GM23338 (cell line): Measurements from ENCODE around the gene LANCL3.
"Not testable (repeated sequence)": the region's sequence is repeated elsewhere in the genome, so short reads cannot be mapped to it uniquely, and the experiment has no call there.

Source experiments
- CTCF ChIP-seq, 2 experiments: fragments of 200-600 bp in 1 of 2; sonication (generic) in 1 of 2; conservative IDR thresholded peaks; 2 replicates each; pipeline versions ENCODE4 v1.5.1 to v1.6.1; 2016 to 2017; ENCODE audit warnings: antibody characterized with exemption in 2 of 2, low read depth in 2 of 2, mild to moderate bottlenecking in 2 of 2, moderate library complexity in 1 of 2
- EZH2 ChIP-seq: fragments of 200-600 bp; sonication (generic); IDR thresholded peaks from one replicate; pipeline ENCODE4 v1.8.0; 2017; ENCODE audit warnings: antibody characterized with exemption, mild to moderate bottlenecking, low read depth; ENCODE audit not compliant: unreplicated experiment
- EZH2phosphoT487 ChIP-seq: fragments of 200-600 bp; sonication (generic); IDR thresholded peaks from one replicate; pipeline ENCODE4 v1.8.1; 2018; ENCODE audit warnings: antibody characterized with exemption; ENCODE audit not compliant: unreplicated experiment
- STAT1 ChIP-seq: IDR thresholded peaks from one replicate; pipeline ENCODE4 v1.6.1; 2016; ENCODE audit warnings: antibody characterized with exemption; ENCODE audit not compliant: unreplicated experiment
- TF ChIP-seq, protein P1 (sequence below): IDR thresholded peaks from 2 replicates; pipeline ENCODE4 v1.6.1; 2016; ENCODE audit warnings: antibody characterized with exemption
- TF ChIP-seq, protein P2 (sequence below): IDR thresholded peaks from one replicate; pipeline ENCODE4 v1.6.1; 2018; ENCODE audit warnings: antibody characterized with exemption; ENCODE audit not compliant: unreplicated experiment
- TF ChIP-seq, protein P3 (sequence below): fragments of 250-450 bp; sonication (Bioruptor Pico); IDR thresholded peaks from 2 replicates; pipeline ENCODE4 v1.5.0; 2020; ENCODE audit warnings: mild to moderate bottlenecking, moderate library complexity

GRCh38 chrX:37571426-37572107 is at the start of gene LANCL3:
- TF ChIP-seq CTCF (conservative IDR thresholded peaks at IDR 0.05; ENCODE audit: low read depth in 2 of 2); STAT1; EZH2phosphoT487; EZH2: not testable (repeated sequence)
- TF ChIP-seq, protein P1, sequence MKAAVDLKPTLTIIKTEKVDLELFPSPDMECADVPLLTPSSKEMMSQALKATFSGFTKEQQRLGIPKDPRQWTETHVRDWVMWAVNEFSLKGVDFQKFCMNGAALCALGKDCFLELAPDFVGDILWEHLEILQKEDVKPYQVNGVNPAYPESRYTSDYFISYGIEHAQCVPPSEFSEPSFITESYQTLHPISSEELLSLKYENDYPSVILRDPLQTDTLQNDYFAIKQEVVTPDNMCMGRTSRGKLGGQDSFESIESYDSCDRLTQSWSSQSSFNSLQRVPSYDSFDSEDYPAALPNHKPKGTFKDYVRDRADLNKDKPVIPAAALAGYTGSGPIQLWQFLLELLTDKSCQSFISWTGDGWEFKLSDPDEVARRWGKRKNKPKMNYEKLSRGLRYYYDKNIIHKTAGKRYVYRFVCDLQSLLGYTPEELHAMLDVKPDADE, result not testable (repeated sequence)
- TF ChIP-seq, protein P2, sequence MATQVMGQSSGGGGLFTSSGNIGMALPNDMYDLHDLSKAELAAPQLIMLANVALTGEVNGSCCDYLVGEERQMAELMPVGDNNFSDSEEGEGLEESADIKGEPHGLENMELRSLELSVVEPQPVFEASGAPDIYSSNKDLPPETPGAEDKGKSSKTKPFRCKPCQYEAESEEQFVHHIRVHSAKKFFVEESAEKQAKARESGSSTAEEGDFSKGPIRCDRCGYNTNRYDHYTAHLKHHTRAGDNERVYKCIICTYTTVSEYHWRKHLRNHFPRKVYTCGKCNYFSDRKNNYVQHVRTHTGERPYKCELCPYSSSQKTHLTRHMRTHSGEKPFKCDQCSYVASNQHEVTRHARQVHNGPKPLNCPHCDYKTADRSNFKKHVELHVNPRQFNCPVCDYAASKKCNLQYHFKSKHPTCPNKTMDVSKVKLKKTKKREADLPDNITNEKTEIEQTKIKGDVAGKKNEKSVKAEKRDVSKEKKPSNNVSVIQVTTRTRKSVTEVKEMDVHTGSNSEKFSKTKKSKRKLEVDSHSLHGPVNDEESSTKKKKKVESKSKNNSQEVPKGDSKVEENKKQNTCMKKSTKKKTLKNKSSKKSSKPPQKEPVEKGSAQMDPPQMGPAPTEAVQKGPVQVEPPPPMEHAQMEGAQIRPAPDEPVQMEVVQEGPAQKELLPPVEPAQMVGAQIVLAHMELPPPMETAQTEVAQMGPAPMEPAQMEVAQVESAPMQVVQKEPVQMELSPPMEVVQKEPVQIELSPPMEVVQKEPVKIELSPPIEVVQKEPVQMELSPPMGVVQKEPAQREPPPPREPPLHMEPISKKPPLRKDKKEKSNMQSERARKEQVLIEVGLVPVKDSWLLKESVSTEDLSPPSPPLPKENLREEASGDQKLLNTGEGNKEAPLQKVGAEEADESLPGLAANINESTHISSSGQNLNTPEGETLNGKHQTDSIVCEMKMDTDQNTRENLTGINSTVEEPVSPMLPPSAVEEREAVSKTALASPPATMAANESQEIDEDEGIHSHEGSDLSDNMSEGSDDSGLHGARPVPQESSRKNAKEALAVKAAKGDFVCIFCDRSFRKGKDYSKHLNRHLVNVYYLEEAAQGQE, result not testable (repeated sequence)
- TF ChIP-seq, protein P3, sequence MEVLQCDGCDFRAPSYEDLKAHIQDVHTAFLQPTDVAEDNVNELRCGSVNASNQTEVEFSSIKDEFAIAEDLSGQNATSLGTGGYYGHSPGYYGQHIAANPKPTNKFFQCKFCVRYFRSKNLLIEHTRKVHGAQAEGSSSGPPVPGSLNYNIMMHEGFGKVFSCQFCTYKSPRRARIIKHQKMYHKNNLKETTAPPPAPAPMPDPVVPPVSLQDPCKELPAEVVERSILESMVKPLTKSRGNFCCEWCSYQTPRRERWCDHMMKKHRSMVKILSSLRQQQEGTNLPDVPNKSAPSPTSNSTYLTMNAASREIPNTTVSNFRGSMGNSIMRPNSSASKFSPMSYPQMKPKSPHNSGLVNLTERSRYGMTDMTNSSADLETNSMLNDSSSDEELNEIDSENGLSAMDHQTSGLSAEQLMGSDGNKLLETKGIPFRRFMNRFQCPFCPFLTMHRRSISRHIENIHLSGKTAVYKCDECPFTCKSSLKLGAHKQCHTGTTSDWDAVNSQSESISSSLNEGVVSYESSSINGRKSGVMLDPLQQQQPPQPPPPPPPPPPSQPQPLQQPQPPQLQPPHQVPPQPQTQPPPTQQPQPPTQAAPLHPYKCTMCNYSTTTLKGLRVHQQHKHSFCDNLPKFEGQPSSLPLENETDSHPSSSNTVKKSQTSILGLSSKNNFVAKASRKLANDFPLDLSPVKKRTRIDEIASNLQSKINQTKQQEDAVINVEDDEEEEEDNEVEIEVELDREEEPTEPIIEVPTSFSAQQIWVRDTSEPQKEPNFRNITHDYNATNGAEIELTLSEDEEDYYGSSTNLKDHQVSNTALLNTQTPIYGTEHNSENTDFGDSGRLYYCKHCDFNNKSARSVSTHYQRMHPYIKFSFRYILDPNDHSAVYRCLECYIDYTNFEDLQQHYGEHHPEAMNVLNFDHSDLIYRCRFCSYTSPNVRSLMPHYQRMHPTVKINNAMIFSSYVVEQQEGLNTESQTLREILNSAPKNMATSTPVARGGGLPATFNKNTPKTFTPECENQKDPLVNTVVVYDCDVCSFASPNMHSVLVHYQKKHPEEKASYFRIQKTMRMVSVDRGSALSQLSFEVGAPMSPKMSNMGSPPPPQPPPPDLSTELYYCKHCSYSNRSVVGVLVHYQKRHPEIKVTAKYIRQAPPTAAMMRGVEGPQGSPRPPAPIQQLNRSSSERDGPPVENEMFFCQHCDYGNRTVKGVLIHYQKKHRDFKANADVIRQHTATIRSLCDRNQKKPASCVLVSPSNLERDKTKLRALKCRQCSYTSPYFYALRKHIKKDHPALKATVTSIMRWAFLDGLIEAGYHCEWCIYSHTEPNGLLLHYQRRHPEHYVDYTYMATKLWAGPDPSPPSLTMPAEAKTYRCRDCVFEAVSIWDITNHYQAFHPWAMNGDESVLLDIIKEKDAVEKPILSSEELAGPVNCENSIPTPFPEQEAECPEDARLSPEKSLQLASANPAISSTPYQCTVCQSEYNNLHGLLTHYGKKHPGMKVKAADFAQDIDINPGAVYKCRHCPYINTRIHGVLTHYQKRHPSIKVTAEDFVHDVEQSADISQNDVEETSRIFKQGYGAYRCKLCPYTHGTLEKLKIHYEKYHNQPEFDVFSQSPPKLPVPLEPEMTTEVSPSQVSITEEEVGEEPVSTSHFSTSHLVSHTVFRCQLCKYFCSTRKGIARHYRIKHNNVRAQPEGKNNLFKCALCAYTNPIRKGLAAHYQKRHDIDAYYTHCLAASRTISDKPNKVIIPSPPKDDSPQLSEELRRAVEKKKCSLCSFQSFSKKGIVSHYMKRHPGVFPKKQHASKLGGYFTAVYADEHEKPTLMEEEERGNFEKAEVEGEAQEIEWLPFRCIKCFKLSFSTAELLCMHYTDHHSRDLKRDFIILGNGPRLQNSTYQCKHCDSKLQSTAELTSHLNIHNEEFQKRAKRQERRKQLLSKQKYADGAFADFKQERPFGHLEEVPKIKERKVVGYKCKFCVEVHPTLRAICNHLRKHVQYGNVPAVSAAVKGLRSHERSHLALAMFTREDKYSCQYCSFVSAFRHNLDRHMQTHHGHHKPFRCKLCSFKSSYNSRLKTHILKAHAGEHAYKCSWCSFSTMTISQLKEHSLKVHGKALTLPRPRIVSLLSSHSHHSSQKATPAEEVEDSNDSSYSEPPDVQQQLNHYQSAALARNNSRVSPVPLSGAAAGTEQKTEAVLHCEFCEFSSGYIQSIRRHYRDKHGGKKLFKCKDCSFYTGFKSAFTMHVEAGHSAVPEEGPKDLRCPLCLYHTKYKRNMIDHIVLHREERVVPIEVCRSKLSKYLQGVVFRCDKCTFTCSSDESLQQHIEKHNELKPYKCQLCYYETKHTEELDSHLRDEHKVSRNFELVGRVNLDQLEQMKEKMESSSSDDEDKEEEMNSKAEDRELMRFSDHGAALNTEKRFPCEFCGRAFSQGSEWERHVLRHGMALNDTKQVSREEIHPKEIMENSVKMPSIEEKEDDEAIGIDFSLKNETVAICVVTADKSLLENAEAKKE (CRISPR knock-in tag), result not testable (repeated sequence)
